GM10266 (cell line): ENCODE results near the gene PLXNB2.
A peak's percentile ranks its signal among the peaks of the same experiment; 100 is the strongest.

Source experiments
- DNase-seq: peaks from one replicate; pipeline ENCODE4 v3.0.0; 2012; ENCODE audit errors: extremely low spot score
- CTCF ChIP-seq: IDR thresholded peaks from 2 replicates; pipeline ENCODE4 v1.5.1; 2012; ENCODE audit warnings: mild to moderate bottlenecking, low read depth; ENCODE audit not compliant: control insufficient read depth, insufficient read depth; ENCODE audit errors: missing control alignments

Gene PLXNB2

GRCh38 chr22:50306753-50307749 is at the start of gene PLXNB2:
Gene PLXNB2, minus strand, starts transcription at chr22:50307646. Its CDS starts 17,062 bp downstream, at chr22:50290584.
- peak; percentile 95 for DNase-seq
- no peak for TF ChIP-seq CTCF

GRCh38 chr22:50357222-50357621 is 49.8 kb upstream of the PLXNB2 start:
- TF ChIP-seq CTCF, result no peak
- DNase-seq, result no peak

GRCh38 chr22:50356186-50356585 is 48.7 kb upstream of the PLXNB2 start:
- DNase-seq, result no peak
- TF ChIP-seq CTCF, result no peak

GRCh38 chr22:50348058-50348457 is 40.6 kb upstream of the PLXNB2 start:
- TF ChIP-seq CTCF, result no peak
- no peak for DNase-seq

GRCh38 chr22:50347157-50347556 is 39.7 kb upstream of the PLXNB2 start:
- no peak for DNase-seq
- no peak for TF ChIP-seq CTCF

- no peak for DNase-seq
- no peak for TF ChIP-seq CTCF
These were observed 39.0 kb upstream of the PLXNB2 start for GRCh38 chr22:50346470-50346869.

GRCh38 chr22:50343541-50343935 is 36.1 kb upstream of the PLXNB2 start:
- peak; percentile 50 for DNase-seq
- TF ChIP-seq CTCF, result no peak
